K562 (cell line): Measurements from ENCODE around the gene SLC12A9. TPM values are rescaled to one million over a fixed set of nuclear protein-coding genes. Genes with fewer than 3 reads are reported as not detected.

ENCODE experiments used
- ARHGAP35 ChIP-seq: fragments of 450-650 bp; IDR thresholded peaks from 2 replicates; pipeline ENCODE4 v1.6.1; 2018; ENCODE audit not compliant: partially characterized antibody
- CAMTA2 ChIP-seq: fragments of 250-450 bp; sonication (Bioruptor Pico); conservative IDR thresholded peaks from 2 replicates; pipeline ENCODE4 v1.5.1; 2022
- CREB1 ChIP-seq, 2 experiments: sonication (generic) in 1 of 2; formaldehyde crosslinking in 1 of 2; IDR thresholded peaks; 2 replicates each; pipeline versions ENCODE4 v1.6.1 to v1.8.0; 2012 to 2022; ENCODE audit warnings: inconsistent platforms in 1 of 2, mild to moderate bottlenecking in 1 of 2, missing genetic modification reagents in 1 of 2, moderate library complexity in 1 of 2
- DIDO1 ChIP-seq: fragments of 450-650 bp; IDR thresholded peaks from 2 replicates; pipeline ENCODE4 v1.6.1; 2016; ENCODE audit warnings: low read depth, missing biosample characterization, missing genetic modification characterization
- EHMT2 ChIP-seq: fragments of 450-650 bp; IDR thresholded peaks from 2 replicates; pipeline ENCODE4 v1.6.1; 2018; ENCODE audit warnings: antibody characterized with exemption
- MAX ChIP-seq: sonication (generic); formaldehyde crosslinking; IDR thresholded peaks from 2 replicates; pipeline ENCODE4 v1.9.0; 2022; ENCODE audit warnings: mild to moderate bottlenecking, missing genetic modification reagents
- MAZ ChIP-seq, 2 experiments: fragments of 450-650 bp in 1 of 2; sonication (generic) in 1 of 2; formaldehyde crosslinking; IDR thresholded peaks in 1 of 2; conservative IDR thresholded peaks in 1 of 2; 2 replicates each; pipeline versions ENCODE4 v1.4.0 to v1.5.0; 2020; ENCODE audit warnings: mild to moderate bottlenecking in 1 of 2, missing genetic modification reagents in 1 of 2
- MLLT1 ChIP-seq, 2 experiments: fragments of 450-650 bp; IDR thresholded peaks; 2 replicates each; pipeline ENCODE4 v1.6.1; 2016
- NCOA1 ChIP-seq: fragments of 450-650 bp; IDR thresholded peaks from 2 replicates; pipeline ENCODE4 v1.6.1; 2016; ENCODE audit warnings: low read depth
- NR4A1 ChIP-seq, 2 experiments: fragments of 250-450 bp in 1 of 2; fragments of 450-650 bp in 1 of 2; sonication (Bioruptor Pico) in 1 of 2; IDR thresholded peaks; 2 replicates each; pipeline versions ENCODE4 v1.4.0 to v1.6.1; 2016 to 2020; ENCODE audit warnings: mild to moderate bottlenecking in 2 of 2, missing compliant biosample characterization in 1 of 2, missing genetic modification characterization in 1 of 2, moderate library complexity in 1 of 2
- PHB2 ChIP-seq: fragments of 450-650 bp; IDR thresholded peaks from 2 replicates; pipeline ENCODE4 v1.6.1; 2017; ENCODE audit warnings: low read depth
- SRSF1 ChIP-seq: fragments of 200-400 bp; formaldehyde crosslinking; IDR thresholded peaks from 2 replicates; pipeline ENCODE4 v1.6.1; 2017; ENCODE audit warnings: mild to moderate bottlenecking, low read depth, low read length, moderate library complexity
- SRSF7 ChIP-seq: fragments of 200-400 bp; formaldehyde crosslinking; optimal IDR thresholded peaks from 2 replicates; pipeline ENCODE3; 2017; ENCODE audit warnings: mild to moderate bottlenecking, low read depth, low read length
- TCF7L2 ChIP-seq: fragments of 150-350 bp; IDR thresholded peaks from 2 replicates; pipeline ENCODE4 v1.6.1; 2016; ENCODE audit warnings: low read depth, mild to moderate bottlenecking, low read length, moderate library complexity
- TEAD4 ChIP-seq, 2 experiments: sonication (generic) in 1 of 2; formaldehyde crosslinking in 1 of 2; IDR thresholded peaks; 2 replicates each; pipeline versions ENCODE4 v1.6.1 to v1.8.0; 2012 to 2022; ENCODE audit warnings: borderline replicate concordance in 1 of 2, inconsistent platforms in 1 of 2, low read length in 1 of 2, mild to moderate bottlenecking in 1 of 2, missing genetic modification reagents in 1 of 2
- THRAP3 ChIP-seq: fragments of 450-650 bp; IDR thresholded peaks from 2 replicates; pipeline ENCODE4 v1.6.1; 2016; ENCODE audit warnings: mild to moderate bottlenecking, inconsistent platforms, borderline replicate concordance
- ZC3H8 ChIP-seq: fragments of 450-650 bp; IDR thresholded peaks from 2 replicates; pipeline ENCODE4 v1.6.1; 2017
- ZFP30 ChIP-seq: fragments of 250-450 bp; sonication (Bioruptor Pico); IDR thresholded peaks from 2 replicates; pipeline ENCODE4 v1.8.0; 2022; ENCODE audit warnings: moderate library complexity, mild to moderate bottlenecking, inconsistent platforms, borderline replicate concordance
- ZNF121 ChIP-seq: sonication (generic); formaldehyde crosslinking; conservative IDR thresholded peaks from 2 replicates; pipeline ENCODE4 v1.8.0; 2022; ENCODE audit warnings: missing genetic modification reagents
- ZNF23 ChIP-seq: fragments of 250-450 bp; sonication (Bioruptor Pico); IDR thresholded peaks from 2 replicates; pipeline ENCODE4 v1.4.0; 2020; ENCODE audit warnings: mild to moderate bottlenecking
- polyA plus RNA-seq, 8 experiments: library from polyadenylated mRNA; depleted of rRNA in 4 of 8; stranded (reverse) in 5 of 8; unstranded in 3 of 8; fragments of >200 nt; fragmentation: Nextera tagmentation in 2 of 8; fragmentation: Illumina TruSeq in 1 of 8; extraction: Ambion mirVana in 2 of 8; extraction: Trizol in 1 of 8; gene quantifications; 2 replicates each; pipeline versions ENCODE4 v1.2.1 to v1.2.3, GENCODE V29; 2011 to 2014; ENCODE audit warnings: inconsistent platforms in 1 of 8, missing spikeins in 1 of 8
- total RNA-seq, 7 experiments: library from RNA; depleted of rRNA in 6 of 7; stranded (reverse); fragments of >200 nt in 6 of 7; fragmentation: Illumina TruSeq in 2 of 7; extraction: Trizol in 2 of 7; gene quantifications; 2 replicates each; pipeline versions ENCODE4 v1.2.1 to v1.2.3, GENCODE V29; 2011 to 2021; ENCODE audit warnings: low replicate concordance in 1 of 7
- TF ChIP-seq, protein P1 (sequence below), 2 experiments: fragments of 450-650 bp; conservative IDR thresholded peaks; 2 replicates each; pipeline ENCODE4 v1.6.1; 2017; ENCODE audit warnings: mild to moderate bottlenecking in 2 of 2, moderate library complexity in 2 of 2
- TF ChIP-seq, protein P2 (sequence below): fragments of 450-650 bp; conservative IDR thresholded peaks from 2 replicates; pipeline ENCODE4 v1.6.1; 2016; ENCODE audit warnings: missing genetic modification characterization, low read depth, mild to moderate bottlenecking, missing compliant biosample characterization, moderate library complexity
- TF ChIP-seq, protein P3 (sequence below): IDR thresholded peaks from 2 replicates; pipeline ENCODE4 v1.6.1; 2011; ENCODE audit not compliant: insufficient read length; ENCODE audit errors: extremely low read depth

Gene SLC12A9
- total and polyA plus RNA-seq, 9 of the 15 experiments (the other 6 are each of a cell fraction or from before 2014, with no cell fraction given), result 0.06 to 20.2 (median 10.7) TPM

GRCh38 chr7:100887516-100888290 lies 35.2 kb downstream of the SLC12A9 start (continued):
- no peak for TF ChIP-seq MAZ (CRISPR knock-in tag; conservative IDR thresholded peaks at IDR 0.05 in 1 of 2, IDR thresholded peaks at IDR 0.05 in 1 of 2)
- TF ChIP-seq SRSF7, result no peak
- TF ChIP-seq ZNF121 (CRISPR knock-in tag), result no peak
- TF ChIP-seq MLLT1 (IDR thresholded peaks at IDR 0.05), result no peak
- no peak for TF ChIP-seq NCOA1
- TF ChIP-seq SRSF1, result no peak
- TF ChIP-seq, protein P1, sequence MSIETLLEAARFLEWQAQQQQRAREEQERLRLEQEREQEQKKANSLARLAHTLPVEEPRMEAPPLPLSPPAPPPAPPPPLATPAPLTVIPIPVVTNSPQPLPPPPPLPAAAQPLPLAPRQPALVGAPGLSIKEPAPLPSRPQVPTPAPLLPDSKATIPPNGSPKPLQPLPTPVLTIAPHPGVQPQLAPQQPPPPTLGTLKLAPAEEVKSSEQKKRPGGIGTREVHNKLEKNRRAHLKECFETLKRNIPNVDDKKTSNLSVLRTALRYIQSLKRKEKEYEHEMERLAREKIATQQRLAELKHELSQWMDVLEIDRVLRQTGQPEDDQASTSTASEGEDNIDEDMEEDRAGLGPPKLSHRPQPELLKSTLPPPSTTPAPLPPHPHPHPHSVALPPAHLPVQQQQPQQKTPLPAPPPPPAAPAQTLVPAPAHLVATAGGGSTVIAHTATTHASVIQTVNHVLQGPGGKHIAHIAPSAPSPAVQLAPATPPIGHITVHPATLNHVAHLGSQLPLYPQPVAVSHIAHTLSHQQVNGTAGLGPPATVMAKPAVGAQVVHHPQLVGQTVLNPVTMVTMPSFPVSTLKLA (conservative IDR thresholded peaks at IDR 0.05), result peak; percentile 24 to 72; a peak in 2 of 4 replicates
- TF ChIP-seq TCF7L2, result no peak
- TF ChIP-seq NR4A1 (CRISPR knock-in tag; IDR thresholded peaks at IDR 0.05), result no peak
- no peak for TF ChIP-seq NR4A1 (tag; IDR thresholded peaks at IDR 0.05)
- TF ChIP-seq, protein P2, sequence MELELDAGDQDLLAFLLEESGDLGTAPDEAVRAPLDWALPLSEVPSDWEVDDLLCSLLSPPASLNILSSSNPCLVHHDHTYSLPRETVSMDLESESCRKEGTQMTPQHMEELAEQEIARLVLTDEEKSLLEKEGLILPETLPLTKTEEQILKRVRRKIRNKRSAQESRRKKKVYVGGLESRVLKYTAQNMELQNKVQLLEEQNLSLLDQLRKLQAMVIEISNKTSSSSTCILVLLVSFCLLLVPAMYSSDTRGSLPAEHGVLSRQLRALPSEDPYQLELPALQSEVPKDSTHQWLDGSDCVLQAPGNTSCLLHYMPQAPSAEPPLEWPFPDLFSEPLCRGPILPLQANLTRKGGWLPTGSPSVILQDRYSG (tag), result no peak
- TF ChIP-seq THRAP3, result no peak
- TF ChIP-seq CREB1 (IDR thresholded peaks at IDR 0.05), result 0 out of 2 replicates have a peak, but pooled peaks have one; percentile 40
- peak; percentile 36; the same call in 1 of the 2 replicates for TF ChIP-seq CREB1 (CRISPR knock-in tag; IDR thresholded peaks at IDR 0.05)
- no peak for TF ChIP-seq ZC3H8
- TF ChIP-seq DIDO1 (tag), result no peak
- TF ChIP-seq ZNF23 (CRISPR knock-in tag), result no peak
- TF ChIP-seq CAMTA2 (CRISPR knock-in tag), result no peak
- TF ChIP-seq, protein P3, sequence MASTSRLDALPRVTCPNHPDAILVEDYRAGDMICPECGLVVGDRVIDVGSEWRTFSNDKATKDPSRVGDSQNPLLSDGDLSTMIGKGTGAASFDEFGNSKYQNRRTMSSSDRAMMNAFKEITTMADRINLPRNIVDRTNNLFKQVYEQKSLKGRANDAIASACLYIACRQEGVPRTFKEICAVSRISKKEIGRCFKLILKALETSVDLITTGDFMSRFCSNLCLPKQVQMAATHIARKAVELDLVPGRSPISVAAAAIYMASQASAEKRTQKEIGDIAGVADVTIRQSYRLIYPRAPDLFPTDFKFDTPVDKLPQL, result no peak
- TF ChIP-seq ZFP30 (CRISPR knock-in tag), result no peak
- TF ChIP-seq EHMT2, result no peak
- no peak for TF ChIP-seq TEAD4 (IDR thresholded peaks at IDR 0.05; ENCODE audit: low read length)
- TF ChIP-seq TEAD4 (CRISPR knock-in tag; IDR thresholded peaks at IDR 0.05; ENCODE audit: borderline replicate concordance), result no peak
- TF ChIP-seq PHB2, result 0 out of 2 replicates have a peak, but pooled peaks have one; percentile 6
- no peak for TF ChIP-seq MAX (CRISPR knock-in tag)
- no peak for TF ChIP-seq ARHGAP35
